GM23338 (cell line): Measurements from ENCODE around the gene PPM1L. TPM values are rescaled to one million over a fixed set of nuclear protein-coding genes. Genes with fewer than 3 reads are reported as not detected.

ENCODE experiments used
- ATAC-seq: fragments of 200-7000 bp; cut with Tn5 transposase; 3 replicates; pipeline ENCODE4 v1.9.1; 2020
- DNase-seq: peaks from one replicate; pipeline ENCODE4 v3.0.0-alpha.2; 2015; ENCODE audit warnings: low spot score
- H2AFZ ChIP-seq: fragments of 200-600 bp; sonication (generic); 2 replicates; pipeline ENCODE4 v1.8.0; 2016; ENCODE audit warnings: antibody characterized with exemption, mild to moderate bottlenecking, moderate library complexity
- H3F3A ChIP-seq: fragments of 200-600 bp; sonication (generic); replicated peaks from 2 replicates; pipeline ENCODE4 v1.8.0; 2017; ENCODE audit warnings: antibody characterized with exemption, mixed run types, low read depth
- H3K27ac ChIP-seq: fragments of 200-600 bp; sonication (generic); 2 replicates; pipeline ENCODE4 v1.6.1; 2016; ENCODE audit warnings: low read depth
- H3K27me3 ChIP-seq: fragments of 200-600 bp; sonication (generic); 2 replicates; pipeline ENCODE4 v1.8.0; 2016; ENCODE audit warnings: mild to moderate bottlenecking, mixed run types, moderate library complexity; ENCODE audit not compliant: insufficient read depth
- H3K36me3 ChIP-seq: fragments of 200-600 bp; sonication (generic); 2 replicates; pipeline ENCODE4 v1.8.0; 2016; ENCODE audit warnings: mild to moderate bottlenecking; ENCODE audit not compliant: insufficient read depth
- H3K4me1 ChIP-seq: fragments of 200-600 bp; sonication (generic); 2 replicates; pipeline ENCODE4 v1.8.0; 2016; ENCODE audit warnings: mild to moderate bottlenecking, moderate library complexity; ENCODE audit not compliant: insufficient read depth
- H3K4me2 ChIP-seq: fragments of 200-600 bp; sonication (generic); 2 replicates; pipeline ENCODE4 v1.7.1; 2017; ENCODE audit warnings: mixed run types
- H3K4me3 ChIP-seq: fragments of 200-600 bp; sonication (generic); 2 replicates; pipeline ENCODE4 v1.6.1; 2016; ENCODE audit warnings: mixed run types
- H3K79me2 ChIP-seq: fragments of 200-600 bp; sonication (generic); replicated peaks from 2 replicates; pipeline ENCODE4 v1.8.0; 2017; ENCODE audit warnings: mild to moderate bottlenecking; ENCODE audit not compliant: insufficient read depth
- H3K9me2 ChIP-seq: fragments of 200-600 bp; sonication (generic); 2 replicates; pipeline ENCODE4 v1.8.0; 2017; ENCODE audit not compliant: insufficient read depth
- H4K20me1 ChIP-seq: fragments of 200-600 bp; sonication (generic); replicated peaks from 2 replicates; pipeline ENCODE4 v1.8.0; 2017; ENCODE audit warnings: mild to moderate bottlenecking; ENCODE audit not compliant: insufficient read depth
- H3K27ac Mint-ChIP-seq: 2 replicates; pipeline ENCODE4 v1.8.0; 2020; ENCODE audit warnings: inconsistent platforms, mild to moderate bottlenecking, moderate library complexity, mixed read lengths
- H3K27me3 Mint-ChIP-seq: 3 replicates; pipeline ENCODE4 v1.8.0; 2022; ENCODE audit warnings: low read depth, mild to moderate bottlenecking, moderate library complexity, mixed read lengths, inconsistent platforms; ENCODE audit not compliant: insufficient read depth, poor library complexity
- H3K36me3 Mint-ChIP-seq: 3 replicates; pipeline ENCODE4 v1.8.0; 2021; ENCODE audit warnings: low read depth, mild to moderate bottlenecking, inconsistent platforms, moderate library complexity, mixed read lengths
- H3K4me1 Mint-ChIP-seq: 3 replicates; pipeline ENCODE4 v1.8.0; 2020; ENCODE audit warnings: mild to moderate bottlenecking, inconsistent platforms, mixed read lengths
- H3K4me3 Mint-ChIP-seq: 3 replicates; pipeline ENCODE4 v1.8.0; 2021; ENCODE audit warnings: moderate library complexity, mild to moderate bottlenecking, inconsistent platforms, mixed read lengths
- H3K9me3 Mint-ChIP-seq: 3 replicates; pipeline ENCODE4 v1.8.0; 2020; ENCODE audit warnings: moderate library complexity, mild to moderate bottlenecking, inconsistent platforms, mixed read lengths
- CREB1 ChIP-seq: fragments of 250-450 bp; sonication (Bioruptor Pico); IDR thresholded peaks from 2 replicates; pipeline ENCODE4 v1.5.0; 2020; ENCODE audit warnings: low read depth, mild to moderate bottlenecking, moderate library complexity
- ETS1 ChIP-seq: IDR thresholded peaks from 2 replicates; pipeline ENCODE4 v1.6.1; 2016; ENCODE audit warnings: antibody characterized with exemption
- JUNB ChIP-seq: IDR thresholded peaks from one replicate; pipeline ENCODE4 v1.6.1; 2016; ENCODE audit warnings: antibody characterized with exemption; ENCODE audit not compliant: unreplicated experiment
- POLR2AphosphoS5 ChIP-seq: IDR thresholded peaks from 2 replicates; pipeline ENCODE4 v1.6.1; 2016; ENCODE audit warnings: antibody characterized with exemption, low read depth
- REST ChIP-seq: IDR thresholded peaks from one replicate; pipeline ENCODE4 v1.6.1; 2018; ENCODE audit warnings: antibody characterized with exemption; ENCODE audit not compliant: unreplicated experiment
- STAT1 ChIP-seq: IDR thresholded peaks from one replicate; pipeline ENCODE4 v1.6.1; 2016; ENCODE audit warnings: antibody characterized with exemption; ENCODE audit not compliant: unreplicated experiment
- ZNF114 ChIP-seq: fragments of 250-450 bp; sonication (Bioruptor Pico); IDR thresholded peaks from 2 replicates; pipeline ENCODE4 v1.5.0; 2020; ENCODE audit warnings: mild to moderate bottlenecking, moderate library complexity
- ZNF462 ChIP-seq: fragments of 250-450 bp; sonication (Bioruptor Pico); IDR thresholded peaks from 2 replicates; pipeline ENCODE4 v1.5.0; 2020; ENCODE audit warnings: mild to moderate bottlenecking, moderate library complexity
- polyA plus RNA-seq: library from polyadenylated mRNA; unstranded; fragments of >200 nt; fragmentation: Nextera tagmentation; extraction: Ambion mirVana; gene quantifications from 2 replicates; pipeline ENCODE4 v1.2.1, GENCODE V29; 2016
- total RNA-seq: library from RNA; depleted of rRNA; stranded (reverse); fragments of >200 nt; shearing (Covaris generic); gene quantifications from 2 replicates; pipeline ENCODE4 v1.2.3, GENCODE V29; 2014
- TF ChIP-seq, protein P1 (sequence below), 2 experiments: fragments of 200-600 bp in 1 of 2; sonication (generic) in 1 of 2; conservative IDR thresholded peaks; 2 replicates each; pipeline versions ENCODE4 v1.5.1 to v1.6.1; 2016 to 2017; ENCODE audit warnings: antibody characterized with exemption in 2 of 2, low read depth in 2 of 2, mild to moderate bottlenecking in 2 of 2, moderate library complexity in 1 of 2

The PPM1L gene
- total and polyA plus RNA-seq, 2 experiments from 2014 or later: 3.9 to 26.4 TPM

GRCh38 chr3:161050935-161051334 lies 294.9 kb downstream of the PPM1L start:
- Histone ChIP-seq H3K4me2 (no peak overlapping the region), H4K20me1 (no peaks in the 10 kb centered on the region), H3F3A (no peaks in the 10 kb centered on the region), H3K36me3 (no peaks in the 10 kb centered on the region), H3K9me2 (no peaks in the 10 kb centered on the region), H3K4me1 (no peaks in the 10 kb centered on the region; the same call in 1 of the 2 replicates), H3K27ac (no peak overlapping the region), H3K79me2 (no peaks in the 10 kb centered on the region), H3K4me3 (no peak overlapping the region), H2AFZ (no peak overlapping the region), H3K27me3 (no peaks in the 10 kb centered on the region)
- Mint-ChIP-seq H3K27ac (no peak overlapping the region), H3K9me3 (peaks cover 7% of the 10 kb centered on the region; the same call in 2 of the 3 replicates), H3K27me3 (peaks cover 5% of the 10 kb centered on the region), H3K4me1 (peaks cover 4% of the 10 kb centered on the region; the same call in 2 of the 3 replicates), H3K36me3 (peaks cover 2% of the 10 kb centered on the region; the same call in 2 of the 3 replicates), H3K4me3 (no peak overlapping the region)
- no peak for DNase-seq
- ATAC-seq: no peak
- TF ChIP-seq POLR2AphosphoS5 (no peak), ETS1 (no peak), CREB1 (CRISPR knock-in tag) (no peak), REST (no peak), ZNF114 (CRISPR knock-in tag) (no peak)

DNA sequence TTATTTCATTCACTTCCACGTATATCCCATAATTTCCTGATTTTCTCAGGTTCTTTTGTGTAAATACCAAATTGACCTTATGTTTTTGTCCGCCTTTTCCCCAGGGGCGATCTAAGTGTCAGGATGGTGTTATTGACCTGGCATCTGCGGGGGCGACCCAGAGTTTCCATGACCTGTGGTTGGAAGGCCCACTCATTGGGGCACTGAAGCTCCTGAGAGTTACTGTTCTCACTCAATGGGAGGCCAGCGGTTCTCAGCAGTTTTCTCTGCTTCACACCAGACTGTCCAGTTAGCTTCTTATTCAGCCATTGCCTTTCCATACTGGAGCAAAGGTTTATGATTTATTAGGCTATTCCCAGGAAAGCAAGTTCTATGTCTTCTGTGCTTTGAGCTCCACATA lies 295.8 kb downstream of the PPM1L start:
- H3K4me1 ChIP-seq: no peaks in the 10 kb centered on the region; the same call in 1 of the 2 replicates
- DNase-seq (no peak), ATAC-seq (no peak)
- H3K27ac ChIP-seq: no peak overlapping the region
- H3K79me2 ChIP-seq: no peaks in the 10 kb centered on the region
- H3F3A ChIP-seq: no peaks in the 10 kb centered on the region
- Mint-ChIP-seq H3K36me3 (peaks cover 2% of the 10 kb centered on the region; the same call in 2 of the 3 replicates), H3K9me3 (peaks cover 6% of the 10 kb centered on the region; the same call in 1 of the 3 replicates), H3K4me1 (peaks cover 4% of the 10 kb centered on the region; the same call in 2 of the 3 replicates), H3K27me3 (peaks cover 5% of the 10 kb centered on the region), H3K27ac (no peak overlapping the region), H3K4me3 (no peak overlapping the region)
- no peaks in the 10 kb centered on the region for H3K9me2 ChIP-seq
- H3K36me3 ChIP-seq: no peaks in the 10 kb centered on the region
- H2AFZ ChIP-seq: no peak overlapping the region
- no peaks in the 10 kb centered on the region for H4K20me1 ChIP-seq
- no peak overlapping the region for H3K4me3 ChIP-seq
- no peaks in the 10 kb centered on the region for H3K27me3 ChIP-seq
- no peak overlapping the region for H3K4me2 ChIP-seq
- TF ChIP-seq ZNF462 (CRISPR knock-in tag) (no peak), POLR2AphosphoS5 (no peak), ZNF114 (CRISPR knock-in tag) (no peak), CREB1 (CRISPR knock-in tag) (no peak), JUNB (no peak), STAT1 (no peak)
- TF ChIP-seq, protein P1, sequence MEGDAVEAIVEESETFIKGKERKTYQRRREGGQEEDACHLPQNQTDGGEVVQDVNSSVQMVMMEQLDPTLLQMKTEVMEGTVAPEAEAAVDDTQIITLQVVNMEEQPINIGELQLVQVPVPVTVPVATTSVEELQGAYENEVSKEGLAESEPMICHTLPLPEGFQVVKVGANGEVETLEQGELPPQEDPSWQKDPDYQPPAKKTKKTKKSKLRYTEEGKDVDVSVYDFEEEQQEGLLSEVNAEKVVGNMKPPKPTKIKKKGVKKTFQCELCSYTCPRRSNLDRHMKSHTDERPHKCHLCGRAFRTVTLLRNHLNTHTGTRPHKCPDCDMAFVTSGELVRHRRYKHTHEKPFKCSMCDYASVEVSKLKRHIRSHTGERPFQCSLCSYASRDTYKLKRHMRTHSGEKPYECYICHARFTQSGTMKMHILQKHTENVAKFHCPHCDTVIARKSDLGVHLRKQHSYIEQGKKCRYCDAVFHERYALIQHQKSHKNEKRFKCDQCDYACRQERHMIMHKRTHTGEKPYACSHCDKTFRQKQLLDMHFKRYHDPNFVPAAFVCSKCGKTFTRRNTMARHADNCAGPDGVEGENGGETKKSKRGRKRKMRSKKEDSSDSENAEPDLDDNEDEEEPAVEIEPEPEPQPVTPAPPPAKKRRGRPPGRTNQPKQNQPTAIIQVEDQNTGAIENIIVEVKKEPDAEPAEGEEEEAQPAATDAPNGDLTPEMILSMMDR (conservative IDR thresholded peaks at IDR 0.05; ENCODE audit: low read depth in 2 of 2): no peak
